Activated CD4-positive, alpha-beta T cell treated with anti-CD3 and anti-CD28 coated beads, Interleukin-2, amount 50 U/mL, for 1 hour (primary cell): Measurements from ENCODE around the gene SH2D3C.

Experiments
- DNase-seq: peaks from one replicate; pipeline ENCODE4 v3.0.0-alpha.2; 2020

The SH2D3C gene

DNA sequence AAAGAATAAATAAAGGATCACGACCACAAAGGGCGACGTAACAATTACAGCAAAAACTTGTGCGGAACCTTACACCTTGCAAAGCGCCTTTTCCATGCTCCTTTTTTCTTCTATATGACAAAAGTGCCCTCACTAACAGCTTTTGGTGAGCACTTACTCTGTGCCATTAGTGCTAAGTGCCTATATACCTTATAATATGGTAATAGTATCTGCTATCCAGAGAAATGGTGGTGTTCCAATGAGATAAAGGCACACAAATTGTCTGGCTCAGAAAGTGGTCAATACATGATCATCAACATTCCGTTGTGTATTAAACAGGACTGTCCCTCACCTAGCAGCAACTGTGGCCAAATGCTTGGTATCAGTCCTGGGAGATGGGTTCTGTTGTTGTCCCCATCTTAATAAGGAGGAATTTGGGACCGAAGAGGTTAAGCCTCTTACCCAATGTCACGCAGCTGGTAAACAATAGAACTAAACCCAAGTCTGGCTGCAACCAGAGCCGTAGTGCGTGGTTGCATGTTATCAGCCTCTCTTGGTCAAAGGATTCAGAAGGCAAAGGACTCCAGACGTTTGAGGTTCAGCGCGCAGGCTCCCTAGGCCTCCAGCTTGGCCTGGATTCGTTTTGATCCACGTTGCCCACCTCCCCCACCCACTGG lies 42.8 kb downstream of the SH2D3C start:
- DNase-seq = no peak

DNA sequence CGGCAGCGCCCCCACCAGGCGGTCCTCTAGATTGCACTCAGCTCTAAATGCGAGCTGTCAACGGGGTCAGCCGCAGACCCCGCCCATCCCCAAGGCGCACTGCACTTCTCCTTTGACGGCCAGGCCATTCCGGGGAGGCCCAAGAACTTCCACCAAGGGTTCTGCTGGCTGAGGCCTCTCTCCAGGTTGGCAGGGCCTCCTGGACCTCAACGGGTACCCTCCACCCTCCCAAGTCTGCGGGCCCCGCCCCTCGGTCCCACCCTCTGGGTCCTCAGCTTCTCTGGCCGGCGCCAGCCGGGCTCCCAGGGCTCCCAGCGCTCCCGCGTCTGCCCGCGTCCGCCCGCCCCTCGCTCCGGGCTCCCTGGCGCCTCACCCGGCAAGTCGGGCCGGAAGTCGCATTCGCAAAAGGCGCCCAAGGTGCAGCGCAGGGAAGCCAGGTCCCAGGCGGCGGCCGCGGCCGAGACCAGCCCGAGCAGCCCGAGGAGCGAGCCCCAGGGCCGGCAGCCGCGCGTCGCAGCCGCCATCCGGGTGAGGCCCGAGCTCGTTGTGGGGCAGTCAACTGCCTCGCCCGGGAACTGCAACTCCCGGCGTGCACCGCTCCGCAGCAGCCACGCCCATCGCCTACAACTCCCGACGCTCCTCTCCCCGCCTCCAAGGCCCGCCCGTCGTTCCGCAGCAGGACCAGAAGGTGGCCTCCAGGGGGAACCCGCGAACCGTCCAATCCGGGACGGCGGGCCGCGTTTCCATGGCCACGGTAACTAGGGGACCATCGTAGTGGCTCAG lies 43.5 kb downstream of the SH2D3C start, which contains the start of gene TOR2A:
TOR2A (minus strand) TSS at position 548 of the 783 bp plus-strand sequence; CDS start at position 524, 24 bp downstream.
- peak; percentile 100 for DNase-seq

DNA sequence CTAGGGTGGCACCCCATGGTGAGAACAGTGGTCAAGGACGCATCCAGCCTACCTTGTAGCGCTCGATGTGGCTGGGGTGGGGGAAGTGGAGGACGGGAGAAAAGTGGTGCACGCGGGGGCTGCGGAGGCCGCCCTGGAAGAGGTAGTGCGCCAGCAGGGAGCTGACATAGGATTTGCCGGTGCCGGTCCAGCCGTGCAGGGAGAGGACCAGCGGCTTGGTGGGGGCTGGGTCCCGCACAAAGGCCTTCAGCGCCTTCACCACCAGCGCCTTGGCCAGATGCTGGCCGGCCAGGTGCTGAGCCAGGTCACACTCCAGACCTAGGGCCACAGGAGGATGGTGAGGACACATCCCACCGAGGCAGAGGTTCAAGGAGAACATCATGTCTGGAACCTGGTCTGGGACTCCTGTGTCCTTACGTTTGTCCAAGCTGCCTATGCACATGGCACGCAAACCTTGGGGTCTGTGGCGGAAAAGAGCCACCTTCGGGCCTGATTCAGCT lies 44.2 kb downstream of the SH2D3C start:
- no peak for DNase-seq

DNA sequence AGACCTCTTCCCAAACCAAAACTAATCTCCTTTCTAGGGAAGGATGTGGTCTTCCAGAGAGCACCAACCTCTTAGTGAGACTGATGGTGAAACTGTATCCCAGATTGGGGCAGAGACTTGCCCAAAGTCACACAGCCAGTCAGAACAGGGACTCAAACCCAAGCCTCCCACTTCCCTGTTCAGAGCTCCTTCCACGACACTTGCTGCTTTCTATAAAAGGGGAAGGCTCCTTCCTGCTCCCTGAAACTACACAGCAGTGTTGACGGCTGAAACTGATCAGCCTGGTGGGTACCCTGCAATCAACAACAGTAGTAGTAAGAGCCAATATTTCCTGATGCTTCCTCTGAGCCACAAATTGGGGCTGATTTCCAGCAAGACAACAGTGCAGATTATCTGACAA lies 44.9 kb downstream of the SH2D3C start:
- no peak for DNase-seq

DNA sequence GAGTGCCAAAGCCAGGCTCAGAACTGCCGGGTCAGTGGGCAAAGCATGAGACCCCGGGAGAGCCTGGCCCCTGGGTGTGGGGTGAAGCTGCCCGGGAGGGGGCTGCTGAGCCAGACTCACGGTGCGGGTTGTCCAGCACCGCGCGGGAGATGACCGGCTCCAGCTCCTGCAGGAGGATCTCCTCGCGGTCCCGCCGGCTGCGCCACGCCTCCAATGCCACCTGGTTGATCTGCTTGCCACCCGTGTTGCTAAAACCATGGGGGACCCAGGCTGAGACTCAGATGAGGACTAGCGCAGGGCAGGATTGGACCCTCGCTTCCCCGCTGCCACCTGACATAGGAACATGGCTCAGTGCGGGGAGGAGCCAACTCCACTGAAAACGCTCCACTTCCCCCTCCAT lies 46.0 kb downstream of the SH2D3C start:
- no peak for DNase-seq

DNA sequence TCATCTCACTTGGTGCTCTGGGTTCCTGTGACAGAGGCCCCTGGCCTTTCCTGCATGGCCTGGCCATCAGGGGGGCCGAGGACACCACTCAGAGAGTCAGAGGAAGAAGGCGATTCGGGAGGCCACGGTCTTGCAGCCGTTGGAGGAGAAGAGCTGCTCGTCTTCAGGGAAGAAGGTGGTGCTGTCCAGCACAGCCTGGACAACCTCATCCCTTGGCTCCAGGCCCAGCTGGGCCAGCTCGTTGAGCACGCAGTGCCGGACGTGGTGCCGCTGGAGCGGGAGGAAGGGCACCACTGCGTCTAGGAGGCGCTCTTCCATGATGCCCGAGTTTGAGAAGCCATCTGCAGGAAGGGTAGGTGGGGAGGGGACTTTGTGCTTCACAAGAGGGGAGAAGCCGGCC lies 46.5 kb downstream of the SH2D3C start:
- no peak for DNase-seq

DNA sequence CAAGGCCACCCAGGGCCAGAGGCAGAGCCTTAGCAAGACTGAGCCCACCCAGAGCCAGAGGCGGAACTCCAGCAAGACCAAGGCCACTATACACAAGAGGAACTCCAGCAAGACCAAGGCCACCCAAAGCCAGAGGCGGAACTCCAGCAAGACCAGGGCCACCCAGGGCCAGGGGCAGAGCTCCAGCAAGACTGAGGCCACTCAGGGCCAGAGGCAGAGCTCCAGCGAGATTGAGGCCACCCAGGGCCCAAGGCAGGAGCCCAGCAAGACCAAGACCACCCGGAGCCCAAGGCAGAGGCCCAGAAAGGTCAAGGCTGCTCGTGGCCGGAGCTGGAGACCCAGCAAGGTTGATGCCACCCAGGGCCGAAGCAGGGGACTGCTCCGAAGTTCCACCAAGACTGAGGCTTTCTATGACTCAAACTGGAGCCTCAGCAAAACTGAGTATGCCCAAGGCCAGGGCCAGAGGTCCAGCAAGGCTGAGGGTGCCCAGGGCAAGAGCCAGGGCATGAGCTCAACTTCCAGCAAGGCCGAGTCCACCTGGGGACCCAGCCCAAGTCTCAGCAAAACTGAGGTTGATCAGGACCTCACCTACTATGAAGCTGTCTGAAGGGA lies 47.6 kb downstream of the SH2D3C start:
- no peak for DNase-seq

DNA sequence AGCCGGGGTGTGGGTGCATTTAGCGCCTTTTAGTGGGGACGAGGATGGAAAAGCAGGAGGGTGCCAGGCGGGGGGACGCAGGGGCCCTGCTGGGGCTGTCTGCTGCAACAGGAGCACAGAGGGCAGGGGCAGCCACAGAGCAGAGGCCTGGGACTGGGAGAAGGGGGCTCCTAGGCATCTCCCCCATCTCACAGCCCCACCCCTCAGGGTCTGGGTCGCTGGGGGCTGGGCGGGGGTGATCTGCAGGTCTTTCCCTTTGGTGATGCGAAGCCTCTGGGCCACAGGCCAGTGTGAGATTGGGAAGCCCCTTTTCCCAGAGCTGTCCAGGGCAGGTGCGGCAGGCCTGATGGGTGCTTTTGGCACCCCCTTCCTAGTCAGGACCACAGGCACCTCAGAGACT lies 48.2 kb downstream of the SH2D3C start:
- DNase-seq = no peak

DNA sequence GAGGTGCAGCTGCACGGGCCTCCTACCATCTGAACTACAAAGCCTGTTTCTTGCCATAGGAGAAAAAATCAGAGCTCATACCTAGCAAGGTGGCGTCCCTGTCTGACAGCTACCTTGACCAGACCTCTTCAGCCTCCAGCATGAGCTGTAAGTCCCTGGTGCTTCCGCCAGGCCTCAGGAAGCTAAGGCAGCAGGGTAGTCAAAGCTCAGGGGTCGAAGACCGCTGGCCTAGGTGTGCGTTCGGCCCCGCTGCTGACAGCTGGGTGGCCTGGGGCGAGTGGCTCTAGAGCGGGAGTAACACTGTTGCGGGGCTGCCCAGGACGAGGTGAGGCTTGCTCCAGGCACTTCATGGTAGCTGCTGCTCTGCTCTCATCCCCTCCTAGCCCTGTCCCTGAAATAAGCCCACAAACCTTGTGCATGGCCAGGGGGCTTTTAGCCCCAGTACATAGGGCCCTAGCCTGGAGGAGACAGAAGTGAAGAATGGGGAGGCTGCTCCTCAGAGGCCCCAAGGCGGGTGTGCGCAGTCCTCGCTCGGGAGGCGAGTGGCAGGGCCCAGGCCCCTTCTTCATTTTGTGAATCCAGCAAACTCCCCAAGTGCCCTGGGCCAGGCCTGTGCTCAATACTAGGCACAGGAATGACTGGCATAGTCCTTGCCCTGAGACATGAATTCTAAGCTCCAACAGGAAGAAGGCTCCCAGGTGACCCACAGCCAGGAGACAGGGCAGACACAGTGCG lies 48.8 kb downstream of the SH2D3C start:
- no peak for DNase-seq

DNA sequence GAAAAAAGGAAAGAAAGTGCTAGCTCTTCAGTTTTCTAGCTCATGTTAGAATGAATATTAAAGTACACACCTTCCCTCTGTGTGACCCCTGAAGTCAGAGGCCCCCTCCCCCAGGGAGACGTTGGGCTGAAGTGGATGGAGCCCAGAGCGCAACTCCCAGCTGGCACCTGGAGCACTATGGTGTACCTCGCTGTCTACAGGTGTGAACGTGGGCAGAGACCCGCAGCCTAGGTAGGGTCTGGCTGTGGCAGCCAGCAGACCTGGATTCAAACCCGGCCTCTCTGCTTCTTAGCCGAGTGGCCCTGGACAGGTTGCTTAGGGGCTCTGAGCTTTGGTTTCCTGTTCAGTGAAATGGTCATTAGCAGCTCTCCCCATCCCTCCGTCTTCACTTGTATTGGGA lies 49.7 kb downstream of the SH2D3C start:
- no peak for DNase-seq

DNA sequence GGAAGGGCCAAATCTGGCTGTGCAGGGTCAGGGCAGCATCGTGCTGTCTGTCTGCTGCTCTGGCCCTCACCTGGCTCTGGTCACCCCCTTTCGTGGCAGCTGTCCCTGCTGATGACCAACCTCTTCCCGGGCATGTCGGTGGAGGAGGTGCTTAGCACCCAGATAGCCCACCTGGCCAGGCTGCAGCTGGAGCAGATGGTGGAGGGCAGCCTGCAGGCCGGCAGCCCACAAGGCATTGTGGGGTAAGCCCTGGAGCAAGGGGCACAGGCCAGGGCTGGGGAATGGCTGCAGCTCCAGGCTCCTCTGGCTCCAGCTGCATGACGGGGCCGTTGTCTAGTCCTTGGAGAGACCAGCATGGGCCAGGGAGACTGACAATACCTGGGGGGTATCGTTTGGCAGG lies 51.6 kb downstream of the SH2D3C start:
- no peak for DNase-seq

DNA sequence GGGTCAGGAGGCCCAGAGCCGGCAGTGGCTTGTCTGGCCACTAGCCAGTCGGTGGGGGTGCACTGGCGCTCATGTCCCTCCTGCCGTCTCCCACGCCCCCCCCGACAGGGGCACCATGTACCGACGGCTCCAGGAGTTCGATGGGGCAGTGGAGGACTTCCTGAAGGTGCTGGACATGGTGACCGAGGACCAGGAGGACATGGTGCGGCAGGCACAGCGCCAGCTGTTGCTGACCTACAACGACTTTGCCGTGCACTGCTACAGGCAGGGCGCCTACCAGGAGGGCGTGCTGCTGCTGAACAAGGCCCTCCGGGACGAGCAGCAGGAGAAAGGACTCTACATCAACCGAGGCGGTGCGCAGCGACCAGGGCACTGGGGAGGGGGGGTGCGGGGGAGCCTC lies 54.5 kb downstream of the SH2D3C start:
- no peak for DNase-seq

DNA sequence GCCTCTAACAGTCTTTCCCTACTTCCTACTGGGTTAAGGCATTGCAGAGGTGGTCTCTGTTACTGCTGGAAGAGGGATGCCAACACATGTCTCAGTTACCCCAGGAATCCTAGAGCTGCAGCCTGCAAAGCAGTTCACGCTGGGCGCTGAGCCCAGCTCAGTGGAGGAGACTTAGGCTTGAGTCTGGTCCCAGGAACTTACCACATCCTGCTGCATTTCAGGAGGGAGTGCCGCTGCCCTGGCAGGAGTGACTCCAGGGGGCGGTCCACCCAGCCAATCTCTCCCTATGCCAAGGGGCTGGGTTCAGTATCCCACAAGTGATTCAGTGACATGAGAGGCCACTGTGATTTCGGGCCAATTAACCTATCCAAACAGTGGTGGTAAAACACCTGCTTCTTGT lies 55.0 kb downstream of the SH2D3C start:
- no peak for DNase-seq

DNA sequence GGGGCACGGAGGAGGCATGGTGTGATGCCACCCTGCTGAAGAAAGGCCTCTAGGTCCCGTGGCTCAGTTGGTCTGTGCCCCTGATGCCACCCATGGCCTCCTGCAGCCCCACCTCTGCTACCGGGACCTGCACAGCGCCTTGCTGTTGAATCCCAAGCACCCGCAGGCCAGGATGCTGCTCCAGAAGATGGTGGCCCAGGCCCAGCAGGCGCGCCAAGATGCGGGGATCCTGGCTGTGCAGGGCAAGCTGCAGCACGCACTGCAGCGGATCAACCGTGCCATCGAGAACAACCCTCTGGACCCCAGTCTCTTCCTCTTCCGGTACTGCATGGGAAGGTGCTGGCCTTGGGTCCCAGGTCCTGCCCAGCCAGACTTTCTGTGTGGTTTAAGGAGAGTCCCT lies 55.5 kb downstream of the SH2D3C start:
- no peak for DNase-seq

DNA sequence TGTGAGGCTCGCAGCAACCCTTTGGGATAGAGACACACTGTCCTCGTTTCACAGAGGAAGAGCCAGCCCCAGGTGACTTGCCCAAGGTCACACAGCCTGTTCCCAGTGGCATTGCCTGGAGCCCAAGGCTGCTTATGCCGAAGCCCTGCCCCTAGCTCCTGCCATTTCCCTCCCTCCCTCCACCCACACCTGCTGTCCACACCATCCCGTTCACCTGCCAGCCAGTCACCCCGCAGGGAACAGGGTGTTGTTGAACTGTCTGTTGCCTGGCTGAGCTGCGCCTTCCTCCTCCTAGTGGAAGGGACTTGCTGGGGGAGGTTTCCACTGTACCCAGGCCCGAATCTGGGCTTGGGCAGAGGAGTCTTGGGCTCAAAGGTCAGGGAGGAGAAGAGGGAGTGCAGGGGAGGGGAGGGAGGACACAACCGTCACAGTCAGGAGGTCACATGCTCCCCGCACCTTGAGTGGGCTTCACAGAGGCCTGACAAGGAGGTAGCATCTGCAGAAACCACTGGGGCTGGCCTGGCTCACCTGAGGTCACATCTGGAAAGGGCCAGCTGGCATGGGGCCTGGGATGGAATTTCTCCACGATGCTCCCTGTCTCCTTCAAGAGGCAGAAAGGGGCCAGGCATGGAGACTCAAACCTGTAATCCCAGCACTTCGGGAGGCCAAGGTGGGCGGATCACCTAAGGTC lies 56.3 kb downstream of the SH2D3C start:
- no peak for DNase-seq

DNA sequence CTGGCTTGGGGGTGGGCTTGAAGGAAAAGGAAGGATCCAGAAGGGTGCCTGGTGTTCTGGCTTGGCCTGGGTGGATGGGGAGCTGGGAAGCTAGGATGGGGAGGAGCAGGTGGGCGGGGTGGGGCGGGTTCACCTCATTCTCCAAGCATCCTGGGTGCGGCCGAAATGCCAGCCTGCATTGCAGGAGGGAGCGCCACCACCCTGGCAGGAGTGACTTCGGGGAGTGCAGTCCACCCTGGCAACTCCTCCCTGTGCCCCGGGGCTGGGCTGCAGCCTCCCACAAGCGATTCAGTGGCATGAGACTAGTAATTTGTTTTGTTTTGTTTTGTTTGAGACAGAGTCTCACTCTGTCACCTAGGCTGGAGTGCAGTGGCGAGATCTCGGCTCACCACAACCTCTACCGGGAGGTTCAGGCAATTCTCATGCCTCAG lies 57.1 kb downstream of the SH2D3C start:
- no peak for DNase-seq

DNA sequence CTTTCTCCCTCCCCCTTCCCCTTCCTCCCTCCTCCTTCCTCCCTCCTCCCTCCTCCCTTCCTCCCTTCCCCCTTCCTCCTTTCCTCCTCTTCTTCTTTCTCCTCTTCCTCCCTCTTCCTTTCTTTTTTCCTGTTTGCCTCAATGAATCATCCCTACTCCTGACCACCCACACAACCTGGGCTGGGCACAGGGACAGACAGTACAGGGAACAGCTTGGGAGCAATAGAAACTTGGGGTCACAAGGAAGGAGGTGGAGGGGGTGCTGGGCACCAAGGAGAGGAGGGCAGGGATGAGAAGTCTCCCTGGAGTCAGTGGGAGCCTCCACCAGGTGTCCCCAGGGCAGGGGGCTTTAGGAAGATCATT lies 57.6 kb downstream of the SH2D3C start:
- no peak for DNase-seq

DNA sequence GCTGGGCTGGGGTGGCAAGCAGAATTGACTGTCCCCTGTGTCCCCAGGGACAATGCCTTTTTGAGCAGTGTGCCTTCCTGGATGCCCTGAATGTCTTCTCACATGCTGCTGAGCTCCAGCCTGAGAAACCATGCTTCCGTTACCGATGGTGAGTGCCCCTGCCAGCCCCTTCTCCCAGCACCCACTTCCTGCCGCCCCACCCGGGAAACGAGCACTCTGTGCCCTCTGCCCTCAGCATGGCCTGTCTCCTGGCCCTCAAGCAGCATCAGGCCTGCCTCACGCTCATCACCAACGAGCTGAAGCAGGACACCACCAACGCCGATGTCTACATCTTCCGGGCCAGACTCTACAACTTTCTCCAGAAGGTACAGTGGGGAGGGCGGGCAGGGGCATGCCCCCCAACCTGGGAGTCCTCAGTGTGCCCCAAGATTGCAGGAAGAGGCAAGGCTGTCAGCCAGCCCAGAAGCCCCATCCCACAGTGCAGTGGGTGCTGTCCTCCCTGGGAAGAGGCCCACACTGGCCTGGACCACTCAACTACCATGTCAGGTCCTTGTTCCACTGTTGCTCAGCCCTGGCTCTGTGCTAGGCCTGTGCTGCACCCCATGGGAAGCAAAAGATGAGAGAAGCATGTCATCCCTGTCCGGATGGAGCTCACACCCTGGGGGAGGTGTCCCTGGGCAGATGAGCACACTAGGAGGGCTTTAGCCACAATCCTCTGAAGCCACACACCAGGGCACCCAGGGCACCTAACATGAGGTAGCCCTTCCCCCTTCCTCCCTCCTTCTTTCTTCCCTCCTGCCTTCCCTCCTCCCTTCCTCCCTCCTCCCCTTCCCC lies 58.2 kb downstream of the SH2D3C start:
- no peak for DNase-seq

DNA sequence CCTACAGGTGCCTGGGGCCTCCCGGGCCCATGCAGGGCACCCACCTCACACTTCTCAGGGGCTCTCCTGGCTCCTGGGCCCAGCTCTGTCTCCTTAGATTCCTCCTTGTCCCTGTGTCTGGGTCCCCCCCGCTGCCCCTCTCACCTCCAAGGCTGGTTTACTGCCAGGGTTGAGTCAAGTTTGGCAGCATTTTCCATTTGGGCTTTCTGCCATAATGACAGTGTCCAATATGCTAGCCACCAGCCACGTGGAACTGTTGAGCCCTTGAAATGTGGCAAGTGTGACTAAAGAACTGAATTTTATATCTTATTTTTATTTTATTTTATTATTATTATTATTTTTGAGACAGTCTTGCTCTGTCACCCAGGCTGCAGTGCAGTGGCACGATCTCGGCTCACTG lies 60.7 kb downstream of the SH2D3C start:
- DNase-seq = no peak

DNA sequence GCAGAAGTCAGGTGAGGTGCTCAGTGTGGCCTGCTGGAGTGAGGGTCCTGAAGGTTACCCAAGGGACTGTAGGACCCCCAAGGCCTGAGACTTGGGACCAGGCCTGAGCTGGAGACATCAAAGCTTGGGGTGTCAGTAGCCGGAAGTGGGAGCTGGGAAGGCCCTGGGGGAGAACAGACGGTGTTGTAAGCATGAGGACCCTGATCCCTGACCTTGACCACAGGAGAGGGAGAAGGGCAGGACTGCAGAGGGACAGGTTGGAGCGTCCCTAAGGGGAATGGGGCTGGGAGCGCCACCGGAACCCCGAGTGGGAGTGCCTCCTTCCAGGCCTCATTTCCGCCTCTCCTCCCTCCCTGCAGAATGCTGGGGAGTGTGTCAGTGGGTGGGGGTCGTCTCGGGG lies 62.1 kb downstream of the SH2D3C start:
- no peak for DNase-seq

DNA sequence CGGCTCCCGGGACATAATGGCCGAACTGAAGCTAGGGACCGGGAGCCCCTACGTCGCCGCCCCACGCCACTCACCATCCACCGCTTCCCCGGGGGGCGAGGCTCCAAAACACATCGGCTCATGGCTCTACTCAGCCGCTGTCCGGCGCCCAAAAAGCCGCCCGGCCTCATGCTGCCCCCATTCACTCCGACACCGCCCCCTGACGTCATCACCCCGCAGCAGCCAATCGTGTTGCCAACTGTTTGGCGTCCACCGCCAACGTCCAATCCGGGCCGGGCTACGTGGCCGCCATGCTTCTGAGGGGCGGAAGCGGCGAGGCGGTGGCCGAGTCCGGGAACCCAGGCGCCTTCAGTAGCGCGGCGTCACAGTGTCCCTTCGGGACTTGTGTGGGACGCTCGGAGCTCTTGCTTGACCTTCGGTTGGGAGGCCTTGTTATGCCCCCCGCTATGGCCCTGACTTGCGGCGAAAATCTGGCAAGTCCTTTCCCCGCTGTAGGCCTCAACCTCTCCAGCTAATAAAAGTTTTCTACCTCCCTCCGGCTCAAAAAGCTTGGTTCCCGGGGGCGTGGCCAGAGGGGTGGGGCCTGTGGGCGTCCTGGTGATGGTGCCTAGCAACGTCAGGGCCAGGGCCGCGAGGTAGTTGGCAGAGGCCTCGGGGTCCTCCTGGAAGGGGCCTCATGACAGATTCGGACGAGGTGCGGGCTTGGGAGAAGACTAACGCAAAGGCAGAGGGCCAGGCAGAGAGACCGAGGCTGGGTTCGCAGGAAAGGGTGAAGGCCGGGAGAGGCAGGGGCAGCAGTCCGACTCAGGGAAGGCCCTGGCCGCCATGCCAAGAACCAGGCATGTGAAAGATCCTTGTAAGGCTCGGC lies 62.8 kb downstream of the SH2D3C start, which contains the start of the genes PTRH1 and TTC16:
PTRH1 (minus strand) TSS at position 194 of the 868 bp plus-strand sequence; CDS start at position 170, 24 bp downstream.
TTC16 (plus strand) TSS at position 610 of the 868 bp plus-strand sequence; CDS start at position 677, 67 bp downstream.
- DNase-seq = peak; percentile 97
